Stimulated activated CD8-positive, alpha-beta memory T cell treated with anti-CD3 and anti-CD28 coated beads, Interleukin-7, amount 100 ng/mL, for 48 hours (primary cell): ENCODE results near the gene SLC6A3.
"Not testable (repeated sequence)": the region's sequence is repeated elsewhere in the genome, so short reads cannot be mapped to it uniquely, and the experiment has no call there.

Experiments
- DNase-seq, 2 donors: peaks; one replicate each; pipeline ENCODE4 v3.0.0-alpha.2; 2020; ENCODE audit warnings: low read depth in 1 of 2; ENCODE audit errors: extremely low read depth in 1 of 2

SLC6A3 gene

GRCh38 chr5:1422522-1422921 lies 22.7 kb downstream of the SLC6A3 start:
- not testable (repeated sequence) for DNase-seq

GRCh38 chr5:1421521-1422341 lies 23.5 kb downstream of the SLC6A3 start:
- DNase-seq = no peak

- no peak for DNase-seq
Measured at GRCh38 chr5:1420211-1421195, 24.7 kb downstream of the SLC6A3 start.

- DNase-seq = no peak
Measured at GRCh38 chr5:1419476-1420210, 25.6 kb downstream of the SLC6A3 start.

GRCh38 chr5:1418921-1419280 lies 26.3 kb downstream of the SLC6A3 start:
- DNase-seq = no peak

- DNase-seq = no peak
Measured at GRCh38 chr5:1418238-1418920, 26.9 kb downstream of the SLC6A3 start.

- no peak for DNase-seq
Measured at GRCh38 chr5:1417586-1418225, 27.5 kb downstream of the SLC6A3 start.

GRCh38 chr5:1416856-1417469 lies 28.3 kb downstream of the SLC6A3 start:
- no peak for DNase-seq

GRCh38 chr5:1415626-1416360 lies 29.4 kb downstream of the SLC6A3 start:
- DNase-seq = no peak

GRCh38 chr5:1415059-1415425 lies 30.2 kb downstream of the SLC6A3 start:
- DNase-seq = no peak

- DNase-seq = no peak
Measured at GRCh38 chr5:1414311-1415058, 30.8 kb downstream of the SLC6A3 start.

- DNase-seq = no peak
Measured at GRCh38 chr5:1413611-1414241, 31.5 kb downstream of the SLC6A3 start.

- DNase-seq = no peak
Measured at GRCh38 chr5:1413211-1413610, 32.0 kb downstream of the SLC6A3 start.

- no peak for DNase-seq
Measured at GRCh38 chr5:1412621-1413020, 32.6 kb downstream of the SLC6A3 start.

GRCh38 chr5:1412163-1412562 lies 33.1 kb downstream of the SLC6A3 start:
- DNase-seq = no peak

- no peak for DNase-seq
Measured at GRCh38 chr5:1411099-1411498, 34.1 kb downstream of the SLC6A3 start.

GRCh38 chr5:1410156-1411014 lies 34.9 kb downstream of the SLC6A3 start:
- no peak for DNase-seq
